HL-60 (cell line): Measurements from ENCODE around the gene GLIS1.

Source experiments
- DNase-seq, 2 experiments: peaks; one replicate each; pipeline ENCODE4 v3.0.0-alpha.2; 2010 to 2020; ENCODE audit warnings: low read depth in 1 of 2, low spot score in 1 of 2
- H3K27ac ChIP-seq: fragments of 250-450 bp; sonication (Bioruptor Pico); replicated peaks from 2 replicates; pipeline ENCODE4 v1.5.1; 2020; ENCODE audit warnings: mild to moderate bottlenecking, moderate library complexity
- H3K27me3 ChIP-seq: fragments of 250-450 bp; sonication (Bioruptor Pico); 2 replicates; pipeline ENCODE4 v1.5.1; 2021; ENCODE audit warnings: mild to moderate bottlenecking, moderate library complexity; ENCODE audit not compliant: insufficient read depth, poor library complexity, severe bottlenecking
- H3K4me3 ChIP-seq: replicated peaks from 2 replicates; pipeline ENCODE4 v1.5.1; 2011; ENCODE audit warnings: mild to moderate bottlenecking, control low read depth, low read length; ENCODE audit not compliant: insufficient read depth
- GABPA ChIP-seq: IDR thresholded peaks from 2 replicates; pipeline ENCODE4 v1.6.1; 2012; ENCODE audit warnings: low read depth
- POLR2AphosphoS5 ChIP-seq: IDR thresholded peaks from 2 replicates; pipeline ENCODE4 v1.6.1; 2012; ENCODE audit warnings: low read depth
- SPI1 ChIP-seq: IDR thresholded peaks from 2 replicates; pipeline ENCODE4 v1.6.1; 2012; ENCODE audit warnings: low read depth, mild to moderate bottlenecking, borderline replicate concordance
- TF ChIP-seq, protein P1 (sequence below): IDR thresholded peaks from one replicate; pipeline ENCODE4 v1.5.1; 2011; ENCODE audit warnings: low read length, control low read depth, inconsistent platforms; ENCODE audit not compliant: insufficient read depth
- TF ChIP-seq, protein P2 (sequence below): IDR thresholded peaks from 2 replicates; pipeline ENCODE4 v1.6.1; 2012; ENCODE audit warnings: low read depth; ENCODE audit not compliant: insufficient replicate concordance

The GLIS1 gene

DNA sequence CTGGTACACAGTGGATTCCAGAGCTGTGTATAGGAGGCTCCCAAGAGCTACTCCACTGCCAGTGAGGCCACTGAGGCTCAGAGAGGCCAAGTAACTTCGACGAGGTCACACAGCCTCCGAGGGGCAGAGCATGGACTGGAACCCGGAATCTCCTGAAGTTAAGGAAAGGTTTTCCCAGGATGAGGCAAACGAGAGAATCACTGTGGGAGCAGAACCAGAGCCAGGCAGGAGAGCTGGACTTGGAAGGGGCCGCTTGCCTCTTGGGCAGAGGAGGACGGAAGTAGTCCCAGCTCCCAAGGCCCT lies 52.0 kb downstream of the GLIS1 start:
- Histone ChIP-seq H3K4me3 (no peak overlapping the region), H3K27me3 (peaks cover 10% of the 10 kb centered on the region), H3K27ac (no peak overlapping the region)
- no peak for DNase-seq
- TF ChIP-seq, protein P1, sequence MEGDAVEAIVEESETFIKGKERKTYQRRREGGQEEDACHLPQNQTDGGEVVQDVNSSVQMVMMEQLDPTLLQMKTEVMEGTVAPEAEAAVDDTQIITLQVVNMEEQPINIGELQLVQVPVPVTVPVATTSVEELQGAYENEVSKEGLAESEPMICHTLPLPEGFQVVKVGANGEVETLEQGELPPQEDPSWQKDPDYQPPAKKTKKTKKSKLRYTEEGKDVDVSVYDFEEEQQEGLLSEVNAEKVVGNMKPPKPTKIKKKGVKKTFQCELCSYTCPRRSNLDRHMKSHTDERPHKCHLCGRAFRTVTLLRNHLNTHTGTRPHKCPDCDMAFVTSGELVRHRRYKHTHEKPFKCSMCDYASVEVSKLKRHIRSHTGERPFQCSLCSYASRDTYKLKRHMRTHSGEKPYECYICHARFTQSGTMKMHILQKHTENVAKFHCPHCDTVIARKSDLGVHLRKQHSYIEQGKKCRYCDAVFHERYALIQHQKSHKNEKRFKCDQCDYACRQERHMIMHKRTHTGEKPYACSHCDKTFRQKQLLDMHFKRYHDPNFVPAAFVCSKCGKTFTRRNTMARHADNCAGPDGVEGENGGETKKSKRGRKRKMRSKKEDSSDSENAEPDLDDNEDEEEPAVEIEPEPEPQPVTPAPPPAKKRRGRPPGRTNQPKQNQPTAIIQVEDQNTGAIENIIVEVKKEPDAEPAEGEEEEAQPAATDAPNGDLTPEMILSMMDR = no peak
- no peak for TF ChIP-seq SPI1
- no peak for TF ChIP-seq POLR2AphosphoS5
- no peak for TF ChIP-seq GABPA
- TF ChIP-seq, protein P2, sequence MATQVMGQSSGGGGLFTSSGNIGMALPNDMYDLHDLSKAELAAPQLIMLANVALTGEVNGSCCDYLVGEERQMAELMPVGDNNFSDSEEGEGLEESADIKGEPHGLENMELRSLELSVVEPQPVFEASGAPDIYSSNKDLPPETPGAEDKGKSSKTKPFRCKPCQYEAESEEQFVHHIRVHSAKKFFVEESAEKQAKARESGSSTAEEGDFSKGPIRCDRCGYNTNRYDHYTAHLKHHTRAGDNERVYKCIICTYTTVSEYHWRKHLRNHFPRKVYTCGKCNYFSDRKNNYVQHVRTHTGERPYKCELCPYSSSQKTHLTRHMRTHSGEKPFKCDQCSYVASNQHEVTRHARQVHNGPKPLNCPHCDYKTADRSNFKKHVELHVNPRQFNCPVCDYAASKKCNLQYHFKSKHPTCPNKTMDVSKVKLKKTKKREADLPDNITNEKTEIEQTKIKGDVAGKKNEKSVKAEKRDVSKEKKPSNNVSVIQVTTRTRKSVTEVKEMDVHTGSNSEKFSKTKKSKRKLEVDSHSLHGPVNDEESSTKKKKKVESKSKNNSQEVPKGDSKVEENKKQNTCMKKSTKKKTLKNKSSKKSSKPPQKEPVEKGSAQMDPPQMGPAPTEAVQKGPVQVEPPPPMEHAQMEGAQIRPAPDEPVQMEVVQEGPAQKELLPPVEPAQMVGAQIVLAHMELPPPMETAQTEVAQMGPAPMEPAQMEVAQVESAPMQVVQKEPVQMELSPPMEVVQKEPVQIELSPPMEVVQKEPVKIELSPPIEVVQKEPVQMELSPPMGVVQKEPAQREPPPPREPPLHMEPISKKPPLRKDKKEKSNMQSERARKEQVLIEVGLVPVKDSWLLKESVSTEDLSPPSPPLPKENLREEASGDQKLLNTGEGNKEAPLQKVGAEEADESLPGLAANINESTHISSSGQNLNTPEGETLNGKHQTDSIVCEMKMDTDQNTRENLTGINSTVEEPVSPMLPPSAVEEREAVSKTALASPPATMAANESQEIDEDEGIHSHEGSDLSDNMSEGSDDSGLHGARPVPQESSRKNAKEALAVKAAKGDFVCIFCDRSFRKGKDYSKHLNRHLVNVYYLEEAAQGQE = no peak

DNA sequence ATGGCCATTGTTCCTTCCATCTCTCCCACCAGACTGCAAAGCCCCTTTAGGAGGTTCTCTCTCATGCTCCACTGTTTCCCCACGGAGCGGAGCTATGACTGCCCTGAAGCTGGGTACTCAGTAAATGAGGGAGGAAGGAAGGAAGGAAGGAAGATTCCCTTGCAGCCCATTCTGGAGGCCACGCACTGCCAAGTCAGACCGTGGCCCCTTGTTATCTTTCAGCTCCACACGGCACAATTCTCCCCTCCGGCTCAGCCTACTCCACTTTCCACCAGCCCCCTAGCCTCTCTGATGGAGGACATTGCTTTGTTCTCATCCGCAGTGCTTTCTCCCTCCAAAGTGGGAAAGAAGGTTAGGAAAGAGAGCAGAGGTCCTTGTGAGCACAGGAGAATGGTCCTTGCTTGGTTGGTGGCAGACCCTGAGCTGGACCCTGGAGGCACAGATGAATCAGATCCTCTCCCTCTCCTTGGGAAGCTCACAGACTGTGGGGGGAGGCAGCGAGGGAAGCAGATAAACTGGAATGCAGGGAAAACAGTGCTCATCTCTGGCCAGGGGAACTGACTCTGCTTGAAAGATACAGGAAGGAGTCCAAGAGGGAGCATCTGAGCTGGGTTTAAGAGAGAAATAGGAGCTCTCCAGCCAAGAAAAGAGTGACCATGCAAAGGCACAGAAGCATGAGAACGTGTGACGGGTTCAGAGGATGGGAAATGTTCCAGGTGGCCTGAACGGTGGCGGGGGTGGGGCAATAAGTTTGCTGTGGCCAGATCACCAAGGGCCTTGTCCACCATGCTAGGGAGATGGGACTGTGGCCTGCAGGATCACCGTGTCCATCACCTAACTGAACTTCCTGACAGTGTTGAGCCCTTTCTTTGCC lies 52.6 kb downstream of the GLIS1 start:
- no peak for DNase-seq
- Histone ChIP-seq H3K27me3 (peaks cover 10% of the 10 kb centered on the region), H3K27ac (no peak overlapping the region), H3K4me3 (no peak overlapping the region)
- TF ChIP-seq GABPA = no peak
- TF ChIP-seq, protein P2 = no peak
- no peak for TF ChIP-seq POLR2AphosphoS5
- TF ChIP-seq, protein P1 = no peak
- TF ChIP-seq SPI1 = no peak

DNA sequence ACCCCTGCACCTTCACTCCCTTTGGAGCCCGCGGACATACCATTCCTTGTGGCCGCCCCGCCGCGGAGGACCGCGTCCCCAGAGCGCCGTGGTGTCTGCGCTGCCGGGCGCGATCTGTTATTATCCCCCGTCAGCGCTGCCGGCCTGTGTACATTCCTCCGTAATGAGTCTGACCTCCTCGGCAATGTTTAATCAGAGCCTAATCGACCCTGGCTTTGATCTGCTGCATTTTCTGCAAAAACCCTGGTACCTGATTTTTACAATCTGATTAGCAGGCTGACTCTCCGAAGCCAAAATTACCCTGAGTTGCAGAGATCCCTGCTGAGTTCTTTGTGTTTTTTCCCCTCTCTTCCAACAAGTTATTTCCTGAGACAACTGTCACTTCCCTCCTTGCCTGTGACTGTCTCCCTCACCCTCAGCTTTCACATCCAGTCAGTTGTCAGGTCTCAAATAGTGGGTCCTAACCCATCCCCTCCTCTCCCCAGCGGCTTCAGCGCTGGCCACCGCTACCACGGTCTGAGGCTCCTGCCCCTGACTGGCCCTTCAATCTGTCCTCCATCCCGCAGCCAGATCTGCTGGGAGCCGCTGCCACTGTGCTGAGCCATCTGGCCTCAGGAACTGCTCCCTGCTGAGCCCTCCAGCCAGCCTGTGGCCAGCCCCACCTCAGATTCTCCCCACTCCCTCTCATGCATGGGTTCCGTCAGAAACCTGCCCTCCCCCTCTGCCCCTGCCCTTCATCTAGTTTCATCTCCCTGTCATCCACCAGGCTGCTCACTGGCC lies 53.5 kb downstream of the GLIS1 start:
- Histone ChIP-seq H3K4me3 (no peak overlapping the region), H3K27me3 (peaks cover 10% of the 10 kb centered on the region), H3K27ac (no peak overlapping the region)
- TF ChIP-seq, protein P2 = no peak
- TF ChIP-seq, protein P1 = no peak
- no peak for TF ChIP-seq POLR2AphosphoS5
- no peak for TF ChIP-seq GABPA
- TF ChIP-seq SPI1 = no peak
- DNase-seq = no peak
